HepG2 (cell line): Measurements from ENCODE around the gene TAS2R7.

ENCODE experiments used
- CTCF ChIP-seq: sonication (generic); formaldehyde crosslinking; IDR thresholded peaks from 2 replicates; pipeline ENCODE4 v1.5.0; 2020; ENCODE audit warnings: mild to moderate bottlenecking, missing genetic modification reagents, moderate library complexity
- ERF ChIP-seq: IDR thresholded peaks from 2 replicates; pipeline ENCODE4 v1.6.1; 2018; ENCODE audit warnings: missing biosample characterization, missing genetic modification reagents
- IRF1 ChIP-seq: sonication (generic); formaldehyde crosslinking; IDR thresholded peaks from 2 replicates; pipeline ENCODE4 v1.4.0; 2020; ENCODE audit warnings: low read depth, mild to moderate bottlenecking, missing genetic modification reagents
- MAFG ChIP-seq: sonication (generic); formaldehyde crosslinking; IDR thresholded peaks from 2 replicates; pipeline ENCODE4 v1.5.1; 2020; ENCODE audit warnings: mild to moderate bottlenecking, missing genetic modification reagents
- MED13 ChIP-seq: sonication (generic); formaldehyde crosslinking; IDR thresholded peaks from 2 replicates; pipeline ENCODE4 v1.5.0; 2020; ENCODE audit warnings: missing genetic modification reagents
- MYC ChIP-seq: sonication (generic); formaldehyde crosslinking; IDR thresholded peaks from 2 replicates; pipeline ENCODE4 v1.9.0; 2021; ENCODE audit warnings: missing genetic modification reagents, borderline replicate concordance
- NFYB ChIP-seq: sonication (generic); formaldehyde crosslinking; IDR thresholded peaks from 2 replicates; pipeline ENCODE4 v1.4.0; 2020; ENCODE audit warnings: missing genetic modification reagents
- PCBP1 ChIP-seq: fragments of 200-400 bp; formaldehyde crosslinking; IDR thresholded peaks from 2 replicates; pipeline ENCODE4 v1.6.1; 2017; ENCODE audit warnings: mild to moderate bottlenecking, low read depth, low read length, borderline replicate concordance
- TOE1 ChIP-seq: sonication (generic); formaldehyde crosslinking; IDR thresholded peaks from 2 replicates; pipeline ENCODE4 v1.4.0; 2020; ENCODE audit warnings: mild to moderate bottlenecking, missing genetic modification reagents
- ZBTB7A ChIP-seq: sonication (generic); formaldehyde crosslinking; IDR thresholded peaks from 2 replicates; pipeline ENCODE4 v1.8.0; 2022; ENCODE audit warnings: mild to moderate bottlenecking, missing genetic modification reagents
- TF ChIP-seq, protein P1 (sequence below): sonication (generic); formaldehyde crosslinking; IDR thresholded peaks from 2 replicates; pipeline ENCODE4 v1.4.0; 2020; ENCODE audit warnings: missing genetic modification reagents, borderline replicate concordance

GRCh38 chr12:10794222-10794621 is 8.2 kb downstream of the TAS2R7 start:
- TF ChIP-seq NFYB (CRISPR knock-in tag) (no peak), MYC (no peak), IRF1 (CRISPR knock-in tag) (no peak), MAFG (CRISPR knock-in tag) (no peak), PCBP1 (no peak), TOE1 (CRISPR knock-in tag) (no peak), MED13 (CRISPR knock-in tag) (no peak), CTCF (CRISPR knock-in tag) (no peak), ERF (CRISPR knock-in tag) (no peak), ZBTB7A (no peak)
- TF ChIP-seq, protein P1, sequence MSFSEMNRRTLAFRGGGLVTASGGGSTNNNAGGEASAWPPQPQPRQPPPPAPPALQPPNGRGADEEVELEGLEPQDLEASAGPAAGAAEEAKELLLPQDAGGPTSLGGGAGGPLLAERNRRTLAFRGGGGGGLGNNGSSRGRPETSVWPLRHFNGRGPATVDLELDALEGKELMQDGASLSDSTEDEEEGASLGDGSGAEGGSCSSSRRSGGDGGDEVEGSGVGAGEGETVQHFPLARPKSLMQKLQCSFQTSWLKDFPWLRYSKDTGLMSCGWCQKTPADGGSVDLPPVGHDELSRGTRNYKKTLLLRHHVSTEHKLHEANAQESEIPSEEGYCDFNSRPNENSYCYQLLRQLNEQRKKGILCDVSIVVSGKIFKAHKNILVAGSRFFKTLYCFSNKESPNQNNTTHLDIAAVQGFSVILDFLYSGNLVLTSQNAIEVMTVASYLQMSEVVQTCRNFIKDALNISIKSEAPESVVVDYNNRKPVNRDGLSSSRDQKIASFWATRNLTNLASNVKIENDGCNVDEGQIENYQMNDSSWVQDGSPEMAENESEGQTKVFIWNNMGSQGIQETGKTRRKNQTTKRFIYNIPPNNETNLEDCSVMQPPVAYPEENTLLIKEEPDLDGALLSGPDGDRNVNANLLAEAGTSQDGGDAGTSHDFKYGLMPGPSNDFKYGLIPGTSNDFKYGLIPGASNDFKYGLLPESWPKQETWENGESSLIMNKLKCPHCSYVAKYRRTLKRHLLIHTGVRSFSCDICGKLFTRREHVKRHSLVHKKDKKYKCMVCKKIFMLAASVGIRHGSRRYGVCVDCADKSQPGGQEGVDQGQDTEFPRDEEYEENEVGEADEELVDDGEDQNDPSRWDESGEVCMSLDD (CRISPR knock-in tag) = no peak
